Parathyroid adenoma (tissue), 2 donors: ENCODE measurements around the gene LRBA.

ENCODE experiments used
- H2AFZ ChIP-seq: fragments of 300-600 bp; sonication (generic); one replicate; pipeline ENCODE4 v1.7.0; 2017; ENCODE audit warnings: antibody characterized with exemption, mild to moderate bottlenecking
- H3K27ac ChIP-seq: fragments of 300-600 bp; sonication (generic); one replicate; pipeline ENCODE4 v1.7.0; 2017
- H3K27me3 ChIP-seq: fragments of 300-600 bp; sonication (generic); one replicate; pipeline ENCODE4 v1.7.0; 2017; ENCODE audit warnings: low read length; ENCODE audit not compliant: control insufficient read depth, insufficient read depth
- H3K36me3 ChIP-seq: fragments of 300-600 bp; sonication (generic); one replicate; pipeline ENCODE4 v1.7.0; 2017; ENCODE audit warnings: low read length; ENCODE audit not compliant: control insufficient read depth, insufficient read depth
- H3K4me1 ChIP-seq: fragments of 300-600 bp; sonication (generic); one replicate; pipeline ENCODE4 v1.7.0; 2017; ENCODE audit warnings: control low read depth
- H3K4me2 ChIP-seq: fragments of 300-600 bp; sonication (generic); one replicate; pipeline ENCODE4 v1.7.0; 2017; ENCODE audit warnings: low read length
- H3K4me3 ChIP-seq: fragments of 300-600 bp; sonication (generic); one replicate; pipeline ENCODE4 v1.7.0; 2017; ENCODE audit warnings: low read depth, low read length
- H3K79me2 ChIP-seq: fragments of 300-600 bp; sonication (generic); one replicate; pipeline ENCODE4 v1.7.0; 2017; ENCODE audit warnings: control low read depth
- H3K9ac ChIP-seq: fragments of 300-600 bp; sonication (generic); one replicate; pipeline ENCODE4 v1.7.0; 2017; ENCODE audit warnings: mild to moderate bottlenecking
- H3K9me3 ChIP-seq: fragments of 300-600 bp; sonication (generic); one replicate; pipeline ENCODE4 v1.7.0; 2017; ENCODE audit warnings: low read length; ENCODE audit not compliant: control insufficient read depth
- CTCF ChIP-seq: fragments of 300-600 bp; sonication (generic); IDR thresholded peaks from one replicate; pipeline ENCODE4 v1.7.0; 2017; ENCODE audit warnings: antibody characterized with exemption, mild to moderate bottlenecking
- donor health status: primary hyperparathyroidism.

The LRBA gene

GRCh38 chr4:150988238-150988637 lies 26.8 kb downstream of the LRBA start:
- Histone ChIP-seq H3K27ac (no peak overlapping the region), H3K9me3 (no peaks in the 10 kb centered on the region), H3K36me3 (no peaks in the 10 kb centered on the region), H3K79me2 (peaks cover 5% of the 10 kb centered on the region), H3K9ac (no peak overlapping the region), H3K27me3 (no peaks in the 10 kb centered on the region), H2AFZ (no peak overlapping the region), H3K4me3 (no peak overlapping the region), H3K4me2 (no peak overlapping the region), H3K4me1 (no peaks in the 10 kb centered on the region)
- TF ChIP-seq CTCF: no peak

- H3K4me1 ChIP-seq: no peaks in the 10 kb centered on the region
- no peak overlapping the region for H3K9ac ChIP-seq
- TF ChIP-seq CTCF: no peak
- H3K4me3 ChIP-seq: no peak overlapping the region
- H2AFZ ChIP-seq: no peak overlapping the region
- peaks cover 5% of the 10 kb centered on the region for H3K79me2 ChIP-seq
- H3K4me2 ChIP-seq: no peak overlapping the region
- no peaks in the 10 kb centered on the region for H3K27me3 ChIP-seq
- H3K36me3 ChIP-seq: no peaks in the 10 kb centered on the region
- no peak overlapping the region for H3K27ac ChIP-seq
- no peaks in the 10 kb centered on the region for H3K9me3 ChIP-seq
Observed at GRCh38 chr4:150987204-150987603, 27.9 kb downstream of the LRBA start.

- no peak overlapping the region for H3K27ac ChIP-seq
- no peaks in the 10 kb centered on the region for H3K9me3 ChIP-seq
- no peak overlapping the region for H3K4me2 ChIP-seq
- H3K27me3 ChIP-seq: no peaks in the 10 kb centered on the region
- no peaks in the 10 kb centered on the region for H3K36me3 ChIP-seq
- H2AFZ ChIP-seq: no peak overlapping the region
- H3K4me3 ChIP-seq: no peak overlapping the region
- no peaks in the 10 kb centered on the region for H3K4me1 ChIP-seq
- no peak overlapping the region for H3K9ac ChIP-seq
- TF ChIP-seq CTCF: no peak
- peaks cover 5% of the 10 kb centered on the region for H3K79me2 ChIP-seq
Observed at GRCh38 chr4:150986085-150986484, 29.0 kb downstream of the LRBA start.

GRCh38 chr4:150983851-150984250 lies 31.2 kb downstream of the LRBA start:
- Histone ChIP-seq H3K4me2 (no peak overlapping the region), H2AFZ (no peak overlapping the region), H3K4me3 (no peak overlapping the region), H3K27ac (no peak overlapping the region), H3K9me3 (no peaks in the 10 kb centered on the region), H3K27me3 (no peaks in the 10 kb centered on the region), H3K9ac (no peak overlapping the region), H3K36me3 (no peaks in the 10 kb centered on the region), H3K79me2 (peaks cover 2% of the 10 kb centered on the region), H3K4me1 (no peaks in the 10 kb centered on the region)
- TF ChIP-seq CTCF: no peak

GRCh38 chr4:150982557-150983233 lies 32.4 kb downstream of the LRBA start:
- Histone ChIP-seq H3K4me3 (no peak overlapping the region), H3K27me3 (no peaks in the 10 kb centered on the region), H3K9ac (no peak overlapping the region), H3K27ac (no peak overlapping the region), H3K4me2 (peak overlapping the region; percentile 4), H2AFZ (no peak overlapping the region), H3K9me3 (no peaks in the 10 kb centered on the region), H3K79me2 (peaks cover 9% of the 10 kb centered on the region), H3K36me3 (no peaks in the 10 kb centered on the region), H3K4me1 (no peaks in the 10 kb centered on the region)
- TF ChIP-seq CTCF: no peak
